Tibial nerve (tissue), 4 donors: Measurements from ENCODE around the gene CAMK2N2. TPM values are rescaled to one million over a fixed set of nuclear protein-coding genes. Genes with fewer than 3 reads are reported as not detected.

Experiments used
- DNase-seq, 2 donors: peaks; one replicate each; pipeline ENCODE4 v3.0.0-alpha.2; 2019; ENCODE audit warnings: low spot score in 2 of 2
- H3K27ac ChIP-seq, 4 donors: fragments of 200-600 bp; sonication (generic) in 3 of 4; one replicate each; pipeline ENCODE4 v1.5.1; 2017 to 2019; ENCODE audit warnings: mild to moderate bottlenecking in 1 of 4
- H3K27me3 ChIP-seq, 2 donors: fragments of 200-600 bp; sonication (generic) in 1 of 2; one replicate each; pipeline versions ENCODE4 v1.5.1 to v1.6.0; 2017 to 2019
- H3K36me3 ChIP-seq, 3 donors: fragments of 200-600 bp; sonication (generic); one replicate each; pipeline ENCODE4 v1.5.1; 2018 to 2019
- H3K4me1 ChIP-seq, 4 donors: fragments of 200-600 bp; sonication (generic) in 3 of 4; one replicate each; pipeline ENCODE4 v1.5.1; 2017 to 2019
- H3K4me3 ChIP-seq, 4 donors: fragments of 200-600 bp; sonication (generic) in 3 of 4; one replicate each; pipeline ENCODE4 v1.5.1; 2017 to 2019; ENCODE audit warnings: mild to moderate bottlenecking in 1 of 4, moderate library complexity in 1 of 4
- H3K9me3 ChIP-seq, 4 donors: fragments of 200-600 bp; sonication (generic) in 3 of 4; one replicate each; pipeline ENCODE4 v1.5.1; 2017 to 2019
- EP300 ChIP-seq, 2 donors: sonication (generic); formaldehyde crosslinking; IDR thresholded peaks; one replicate each; pipeline ENCODE4 v1.6.1; 2017; ENCODE audit warnings: antibody characterized with exemption in 2 of 2, mild to moderate bottlenecking in 1 of 2
- POLR2A ChIP-seq, 2 donors: fragments of 450-650 bp; IDR thresholded peaks; one replicate each; pipeline ENCODE4 v1.6.1; 2017; ENCODE audit warnings: antibody characterized with exemption in 2 of 2, mild to moderate bottlenecking in 2 of 2, moderate library complexity in 2 of 2
- WGBS, 2 donors: methylation state at CpG; one replicate each; pipeline ENCODE4 v1.1.5; 2018; 5-methylcytosine and 5-hydroxymethylcytosine counted together
- total RNA-seq, 4 donors: library from RNA; depleted of rRNA; stranded (reverse); fragments of >200 nt; gene quantifications; one replicate each; pipeline ENCODE4 v1.1.0, GENCODE V29; 2016
- TF ChIP-seq, protein P1 (sequence below), 5 experiments: fragments of 200-600 bp in 3 of 5; fragments of 450-650 bp in 2 of 5; sonication (generic) in 3 of 5; IDR thresholded peaks; one replicate each; pipeline ENCODE4 v1.5.1; 2016 to 2019; ENCODE audit warnings: antibody characterized with exemption in 5 of 5, mild to moderate bottlenecking in 3 of 5, moderate library complexity in 2 of 5

CAMK2N2 gene
- total RNA-seq, 4 donors from 2014 or later = not detected

DNA sequence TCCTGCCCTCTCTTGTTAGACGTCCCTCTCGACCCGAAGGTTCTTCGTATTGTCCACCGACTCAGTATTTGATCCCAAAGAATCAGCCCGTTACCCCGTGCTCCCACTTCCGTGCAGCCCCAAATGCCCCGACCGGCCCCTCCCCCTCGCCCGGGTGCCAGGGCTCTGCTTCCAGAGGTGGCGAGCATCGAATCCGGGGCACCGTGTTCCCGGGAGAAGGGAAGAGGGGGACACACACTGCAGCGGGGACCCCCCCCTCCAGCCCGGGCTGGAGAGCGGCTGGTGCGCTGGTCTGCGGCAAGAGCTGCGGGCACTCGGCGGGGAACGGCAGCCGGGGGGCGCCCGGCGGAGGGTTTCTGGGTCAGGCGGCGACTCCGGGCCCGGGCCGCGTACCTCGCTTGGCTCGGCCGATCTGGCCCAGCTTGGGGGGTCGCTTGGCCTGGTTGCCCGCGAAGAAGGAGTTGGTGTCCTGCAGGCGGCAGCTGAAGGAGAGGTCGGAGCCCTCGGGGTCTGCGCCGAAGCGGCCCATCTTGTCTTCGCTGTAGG is 556 bp downstream of the CAMK2N2 start:
- DNase-seq = no peak
- H3K27ac ChIP-seq = no peak overlapping the region
- peaks cover 0 to 33% (median 25%) of the 10 kb centered on the region in 4 donors for H3K4me1 ChIP-seq
- H3K27me3 ChIP-seq = peaks cover 0 to 70% of the 10 kb centered on the region in 2 donors
- peaks cover 0 to 14% (median 0%) of the 10 kb centered on the region in 3 donors for H3K36me3 ChIP-seq
- TF ChIP-seq, protein P1, sequence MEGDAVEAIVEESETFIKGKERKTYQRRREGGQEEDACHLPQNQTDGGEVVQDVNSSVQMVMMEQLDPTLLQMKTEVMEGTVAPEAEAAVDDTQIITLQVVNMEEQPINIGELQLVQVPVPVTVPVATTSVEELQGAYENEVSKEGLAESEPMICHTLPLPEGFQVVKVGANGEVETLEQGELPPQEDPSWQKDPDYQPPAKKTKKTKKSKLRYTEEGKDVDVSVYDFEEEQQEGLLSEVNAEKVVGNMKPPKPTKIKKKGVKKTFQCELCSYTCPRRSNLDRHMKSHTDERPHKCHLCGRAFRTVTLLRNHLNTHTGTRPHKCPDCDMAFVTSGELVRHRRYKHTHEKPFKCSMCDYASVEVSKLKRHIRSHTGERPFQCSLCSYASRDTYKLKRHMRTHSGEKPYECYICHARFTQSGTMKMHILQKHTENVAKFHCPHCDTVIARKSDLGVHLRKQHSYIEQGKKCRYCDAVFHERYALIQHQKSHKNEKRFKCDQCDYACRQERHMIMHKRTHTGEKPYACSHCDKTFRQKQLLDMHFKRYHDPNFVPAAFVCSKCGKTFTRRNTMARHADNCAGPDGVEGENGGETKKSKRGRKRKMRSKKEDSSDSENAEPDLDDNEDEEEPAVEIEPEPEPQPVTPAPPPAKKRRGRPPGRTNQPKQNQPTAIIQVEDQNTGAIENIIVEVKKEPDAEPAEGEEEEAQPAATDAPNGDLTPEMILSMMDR (IDR thresholded peaks at IDR 0.05) = no peak
- TF ChIP-seq EP300 (IDR thresholded peaks at IDR 0.05) (no peak), POLR2A (IDR thresholded peaks at IDR 0.05) (no peak)
- no peaks in the 10 kb centered on the region for H3K9me3 ChIP-seq
- peak overlapping the region; percentile 18 to 53 (median 32) for H3K4me3 ChIP-seq
- 1 to 2% methylated on average over 19 to 44 of the region's 49 CpGs for WGBS, 2 donors

DNA sequence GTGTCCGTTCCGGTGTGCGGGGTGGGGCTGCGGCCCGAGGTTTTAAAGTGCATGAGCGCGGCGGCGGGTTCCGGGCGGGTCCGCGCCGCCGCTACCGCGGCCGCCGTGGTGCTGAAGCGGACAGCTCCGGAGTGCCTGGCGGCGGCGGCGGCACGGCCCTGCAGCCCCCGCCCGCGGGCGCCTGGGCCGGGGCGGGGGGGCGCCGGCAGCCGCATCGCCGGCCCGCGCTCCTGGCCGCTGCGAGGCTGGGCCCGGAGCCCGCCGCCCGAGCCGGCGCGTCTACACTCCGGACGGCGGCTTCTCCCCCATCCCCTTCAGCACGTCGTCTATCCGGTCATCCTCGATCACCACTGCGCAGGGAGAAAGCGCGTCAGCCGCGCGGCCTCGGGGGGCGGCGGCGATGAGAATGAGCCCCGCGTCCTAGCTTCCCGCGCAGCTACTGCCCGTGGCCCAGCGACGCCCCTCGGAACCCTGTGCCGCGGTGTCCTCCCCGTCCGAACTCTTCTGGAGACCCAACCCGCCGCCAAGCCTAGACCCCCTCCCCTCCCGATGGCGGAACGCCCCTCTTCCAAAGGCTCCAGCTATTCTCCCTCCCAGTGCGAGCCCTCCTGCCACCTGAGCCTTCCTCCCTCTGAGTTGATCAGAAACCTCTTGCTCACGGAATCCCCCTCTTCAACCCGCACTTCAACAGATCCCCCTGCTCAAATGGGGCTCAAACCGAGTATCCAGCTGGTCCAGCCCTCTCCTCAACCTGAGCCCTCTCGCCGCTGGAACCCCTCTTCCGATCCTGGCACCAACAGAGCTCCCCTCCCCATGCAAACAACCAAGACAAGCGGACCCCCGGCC is 1.3 kb downstream of the CAMK2N2 start:
- Histone ChIP-seq H3K4me1 (peaks cover 0 to 33% (median 25%) of the 10 kb centered on the region in 4 donors), H3K4me3 (peak overlapping the region in 2 of 4 donors; percentile 38 to 39), H3K27ac (no peak overlapping the region), H3K9me3 (no peaks in the 10 kb centered on the region), H3K36me3 (peaks cover 0 to 14% (median 0%) of the 10 kb centered on the region in 3 donors), H3K27me3 (peaks cover 0 to 63% of the 10 kb centered on the region in 2 donors)
- DNase-seq = no peak
- 1 to 2% methylated on average over 28 to 47 of the region's 91 CpGs for WGBS, 2 donors
- TF ChIP-seq, protein P1 (IDR thresholded peaks at IDR 0.05) = no peak
- TF ChIP-seq POLR2A (IDR thresholded peaks at IDR 0.05) = no peak
- no peak for TF ChIP-seq EP300 (IDR thresholded peaks at IDR 0.05)

DNA sequence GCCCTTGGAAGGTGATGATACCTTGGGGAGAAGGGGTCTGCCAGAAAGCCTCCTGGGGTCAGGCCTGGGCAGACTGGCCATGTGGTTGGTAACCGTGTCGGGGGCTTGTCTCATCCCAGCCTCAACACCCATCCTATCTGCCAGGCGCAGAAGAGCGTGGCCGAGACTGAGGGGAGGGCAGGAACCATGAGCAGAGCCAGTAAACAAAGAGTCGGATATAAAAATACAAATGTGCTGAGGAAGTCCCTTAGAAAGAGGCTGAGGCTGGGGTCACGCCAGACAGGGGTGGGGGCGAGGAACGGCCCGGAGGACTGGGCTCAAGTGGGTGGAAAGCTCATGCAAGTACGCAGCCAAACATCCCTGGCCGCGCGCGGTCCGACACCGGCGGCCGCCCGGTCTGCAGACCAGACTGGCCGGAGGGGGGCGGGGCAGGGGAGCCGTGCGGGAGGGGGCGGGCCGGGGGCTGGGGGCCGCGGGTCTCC is 1.9 kb downstream of the CAMK2N2 start:
- H3K27me3 ChIP-seq = peaks cover 0 to 56% of the 10 kb centered on the region in 2 donors
- WGBS, 2 donors = 13 to 17% methylated on average over 18 to 24 of the region's 28 CpGs
- TF ChIP-seq EP300 (IDR thresholded peaks at IDR 0.05) = no peak
- TF ChIP-seq, protein P1 (IDR thresholded peaks at IDR 0.05) = no peak
- TF ChIP-seq POLR2A (IDR thresholded peaks at IDR 0.05) = no peak

DNA sequence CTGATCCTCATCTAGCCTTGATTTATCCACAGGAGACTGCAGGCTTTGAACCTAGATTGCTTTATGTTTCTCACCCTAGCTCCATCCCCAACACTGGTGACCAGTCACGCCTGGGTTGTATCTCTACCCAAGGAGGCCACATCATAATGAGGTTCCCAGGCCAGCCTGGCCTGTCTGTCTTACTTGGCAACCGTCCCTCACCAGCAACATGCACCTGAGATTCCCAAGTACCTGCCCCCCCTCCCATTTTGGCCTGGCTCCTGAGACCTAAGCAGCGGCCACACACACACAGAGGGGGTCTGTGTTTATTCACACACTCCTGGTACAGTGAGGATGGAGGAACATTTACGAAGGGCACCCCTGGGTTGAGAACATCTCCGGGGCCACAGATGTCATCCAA is 2.4 kb downstream of the CAMK2N2 start:
- 89 to 91% methylated on average over 5 of the region's 5 CpGs for WGBS, 2 donors
- Histone ChIP-seq H3K27me3 (peaks cover 0 to 51% of the 10 kb centered on the region in 2 donors), H3K9me3 (no peaks in the 10 kb centered on the region), H3K4me3 (no peak overlapping the region), H3K4me1 (peaks cover 0 to 33% (median 25%) of the 10 kb centered on the region in 4 donors), H3K27ac (no peak overlapping the region), H3K36me3 (peaks cover 0 to 14% (median 0%) of the 10 kb centered on the region in 3 donors)
- no peak for DNase-seq
- no peak for TF ChIP-seq EP300 (IDR thresholded peaks at IDR 0.05)
- no peak for TF ChIP-seq POLR2A (IDR thresholded peaks at IDR 0.05)
- TF ChIP-seq, protein P1 (IDR thresholded peaks at IDR 0.05) = no peak

More for the DNA sequence above, 1.9 kb downstream of the CAMK2N2 start:
- H3K27ac ChIP-seq = no peak overlapping the region
- DNase-seq = no peak
- H3K36me3 ChIP-seq = peaks cover 0 to 14% (median 0%) of the 10 kb centered on the region in 3 donors
- no peaks in the 10 kb centered on the region for H3K9me3 ChIP-seq
- no peak overlapping the region for H3K4me3 ChIP-seq
- H3K4me1 ChIP-seq = peaks cover 0 to 33% (median 25%) of the 10 kb centered on the region in 4 donors
